ENCODE data around the gene EEA1. TPM values are rescaled to one million over a fixed set of nuclear protein-coding genes. Genes with fewer than 3 reads are reported as not detected.

Gene EEA1
- total and polyA plus RNA-seq, 2 of the 8 experiments (the other 6 are each of a cell fraction or from before 2014, with no cell fraction given) = 1.0 to 18.8 TPM

- H3K79me2 ChIP-seq (ENCODE audit: control insufficient read depth in 1 of 2, insufficient read depth in 2 of 2, low read length in 2 of 2) = no peaks in the 10 kb centered on the region
- POLR2A ChIA-PET (ENCODE audit: partially characterized antibody) = interaction anchor here (0.6 kb wide), 1 partner anchor 164 kb away, joined by 3 read pairs; no protein-coding TSS in a partner anchor
- no peak overlapping the region for H3K9ac ChIP-seq (replicated peaks in 1 of 4; ENCODE audit: extremely low read depth in 1 of 4, low read depth in 3 of 4, low read length in 3 of 4)
- no peak overlapping the region for H3K4me2 ChIP-seq (ENCODE audit: insufficient read depth in 1 of 2, low read depth in 2 of 2, low read length in 2 of 2)
- no peak overlapping the region for H3K4ac ChIP-seq (replicated peaks; ENCODE audit: insufficient read length, low read depth, low read length)
- DNase-seq (ENCODE audit: low read depth in 1 of 2, low spot score in 2 of 2) = no peak
- no peaks in the 10 kb centered on the region; a peak in 1 of 8 replicates for H3K36me3 ChIP-seq (ENCODE audit: control insufficient read depth in 2 of 4, insufficient read depth in 4 of 4, low read length in 3 of 4)
- no peaks in the 10 kb centered on the region for H3K79me1 ChIP-seq (ENCODE audit: low read depth, low read length)
- no peaks in the 10 kb centered on the region for H3K23me2 ChIP-seq (ENCODE audit: low read depth, low read length)
- H2BK120ac ChIP-seq (replicated peaks; ENCODE audit: low read depth, low read length) = no peak overlapping the region
- WGBS, 2 experiments (ENCODE audit: extremely low coverage in 1 of 2, insufficient coverage in 1 of 2, insufficient read length in 1 of 2, insufficient replicate concordance in 2 of 2, low coverage in 1 of 2, low lambda C conversion rate in 2 of 2, missing lambda C conversion rate in 1 of 2) = 93% methylated on average over 4 of the region's 4 CpGs; no CpG with 5 or more reads in 1 of the 2 experiments
- no peak overlapping the region for H2BK15ac ChIP-seq (ENCODE audit: low read length)
- H3K27ac ChIP-seq (ENCODE audit: low read depth, low read length) = no peak overlapping the region
- TF ChIP-seq SRF (IDR thresholded peaks at IDR 0.05; ENCODE audit: low read depth, low read length) = no peak
- no peak for TF ChIP-seq TAF1 (IDR thresholded peaks at IDR 0.05; ENCODE audit: low read depth, low read length)
- H3K14ac ChIP-seq (ENCODE audit: insufficient read length) = no peak overlapping the region
- no peak for FAIRE-seq
- H3K56ac ChIP-seq (replicated peaks; ENCODE audit: insufficient read length, low read depth, low read length) = no peak overlapping the region
- CTCF ChIA-PET (ENCODE audit: partially characterized antibody) = no interaction called here
- H2AK5ac ChIP-seq (ENCODE audit: low read depth, low read length) = no peak overlapping the region
- no peaks in the 10 kb centered on the region for H3K4me1 ChIP-seq (replicated peaks in 1 of 4; ENCODE audit: control insufficient read depth in 3 of 4, insufficient read depth in 4 of 4, low read length in 3 of 4)
- H2BK12ac ChIP-seq (ENCODE audit: low read depth, low read length) = no peak overlapping the region
- H4K91ac ChIP-seq (replicated peaks; ENCODE audit: insufficient read length, low read length) = no peak overlapping the region
- H3K4me3 ChIP-seq (ENCODE audit: extremely low read depth in 1 of 4, insufficient read depth in 2 of 4, low read depth in 3 of 4, low read length in 4 of 4) = no peak overlapping the region
- no peak overlapping the region for H2BK20ac ChIP-seq (ENCODE audit: low read length)
- H2AFZ ChIP-seq (ENCODE audit: low read length) = no peak overlapping the region
- no peaks in the 10 kb centered on the region for H3K9me3 ChIP-seq (ENCODE audit: insufficient read depth in 2 of 2, low read depth in 1 of 2, low read length in 1 of 2)
- no peak overlapping the region for H4K8ac ChIP-seq (ENCODE audit: extremely low read depth, insufficient read depth, low read length)
- H4K20me1 ChIP-seq (replicated peaks in 1 of 2; ENCODE audit: control insufficient read depth in 1 of 2, insufficient read depth in 2 of 2, low read length in 2 of 2) = no peaks in the 10 kb centered on the region
- no peak overlapping the region for H4K5ac ChIP-seq (ENCODE audit: insufficient read length, low read depth, low read length)
- H3K23ac ChIP-seq (ENCODE audit: insufficient read length) = no peak overlapping the region
- H3K27me3 ChIP-seq (replicated peaks in 1 of 4; ENCODE audit: control insufficient read depth in 3 of 4, extremely low read depth in 1 of 4, insufficient read depth in 3 of 4, low read length in 3 of 4) = no peaks in the 10 kb centered on the region
- no peak overlapping the region for H2BK5ac ChIP-seq (ENCODE audit: low read depth, low read length)
- H3K18ac ChIP-seq (ENCODE audit: extremely low read depth, low read length) = no peak overlapping the region
Observed at GRCh38 chr12:92810370-92810769, 118.7 kb downstream of the EEA1 start.

All from H1 (cell line).